ENCODE data around the gene GPR12. TPM values are rescaled to one million over a fixed set of nuclear protein-coding genes. Genes with fewer than 3 reads are reported as not detected.

The GPR12 gene
- total and polyA plus RNA-seq, 2 of the 4 experiments (the other 2 are of a cell fraction), result not detected

- H3K23ac ChIP-seq (ENCODE audit: low read depth, low read length), result no peak overlapping the region
- no peak overlapping the region for H3K4me3 ChIP-seq (ENCODE audit: insufficient read depth, low read depth, low read length)
- H4K20me1 ChIP-seq (ENCODE audit: insufficient read depth, low read length), result no peaks in the 10 kb centered on the region
- no peaks in the 10 kb centered on the region for H3K79me1 ChIP-seq (ENCODE audit: low read depth in 1 of 2, low read length in 2 of 2)
- no peak overlapping the region for H3K56ac ChIP-seq (ENCODE audit: extremely low read depth, insufficient read depth, low read length)
- BruUV-seq (replicated peaks), result no TSS peak
- WGBS, 2 experiments (ENCODE audit: extremely low coverage in 2 of 2, insufficient read length in 1 of 2), result 20% methylated on average over 1 of the region's 4 CpGs; no CpG with 5 or more reads in 1 of the 2 experiments
- no peak overlapping the region for H3K27ac ChIP-seq (ENCODE audit: insufficient read depth, low read length)
- TF ChIP-seq ELK1 (IDR thresholded peaks at IDR 0.05; ENCODE audit: borderline replicate concordance, low read depth, low read length), result no peak
- no peak for TF ChIP-seq BHLHE40 (IDR thresholded peaks at IDR 0.05; ENCODE audit: low read depth, low read length)
- TF ChIP-seq CEBPB (IDR thresholded peaks at IDR 0.05; ENCODE audit: low read depth, low read length), result no peak
- no peak for TF ChIP-seq FOS (IDR thresholded peaks at IDR 0.05; ENCODE audit: low read depth, low read length)
- no peak for TF ChIP-seq MXI1 (IDR thresholded peaks at IDR 0.05; ENCODE audit: borderline replicate concordance, low read depth, low read length)
- TF ChIP-seq CTCF (conservative IDR thresholded peaks at IDR 0.05; ENCODE audit: low read depth, low read length), result no peak
- TF ChIP-seq RAD21 (IDR thresholded peaks at IDR 0.05; ENCODE audit: low read length), result no peak
- no peak for TF ChIP-seq CHD1 (IDR thresholded peaks at IDR 0.05; ENCODE audit: low read depth, low read length)
- no peak for TF ChIP-seq MAFK (IDR thresholded peaks at IDR 0.05; ENCODE audit: low read depth, low read length)
- no peak for TF ChIP-seq POLR2A (IDR thresholded peaks at IDR 0.05; ENCODE audit: low read depth, low read length)
- no peak for TF ChIP-seq SMC3 (IDR thresholded peaks at IDR 0.05; ENCODE audit: low read depth, low read length)
- no peak for TF ChIP-seq NFE2L2 (IDR thresholded peaks at IDR 0.05; ENCODE audit: low read depth, low read length)
- 0 out of 2 replicates have a peak, but pooled peaks cover 2% of the 10 kb centered on the region for H3K4me1 ChIP-seq (ENCODE audit: control insufficient read depth, insufficient read depth, low read length)
- no peak overlapping the region for H3K18ac ChIP-seq (ENCODE audit: low read depth, low read length)
- no peaks in the 10 kb centered on the region for H3K36me3 ChIP-seq (ENCODE audit: control insufficient read depth, insufficient read depth, low read length)
- ChIA-PET POLR2A (ENCODE audit: unreplicated experiment) (no interaction called here), CTCF (no interaction called here)
- H2AFZ ChIP-seq (replicated peaks; ENCODE audit: low read length, poor library complexity), result no peak overlapping the region
- no peak overlapping the region for H2BK120ac ChIP-seq (ENCODE audit: low read depth, low read length)
- no peaks in the 10 kb centered on the region for H3K9me3 ChIP-seq (ENCODE audit: control insufficient read depth, insufficient read depth, low read length)
- no peak overlapping the region for H2BK20ac ChIP-seq (ENCODE audit: low read depth, low read length)
- no peak overlapping the region for H2BK5ac ChIP-seq (ENCODE audit: low read depth, low read length, poor library complexity, severe bottlenecking)
- H3K4me2 ChIP-seq (ENCODE audit: low read depth, low read length), result no peak overlapping the region
- in situ Hi-C loops (cut with MboI; ENCODE audit: low sequenced_read_pairs), result no loop called here
- H4K91ac ChIP-seq (ENCODE audit: insufficient read depth, low read depth, low read length), result no peak overlapping the region
- H2BK15ac ChIP-seq (ENCODE audit: low read depth, low read length), result no peak overlapping the region
- no peak overlapping the region for H3K9ac ChIP-seq (ENCODE audit: low read depth, low read length)
- H3K4ac ChIP-seq (ENCODE audit: low read depth, low read length), result no peak overlapping the region
- no peak overlapping the region for H2AK9ac ChIP-seq (replicated peaks; ENCODE audit: low read depth, low read length, poor library complexity)
- no peak overlapping the region for H4K5ac ChIP-seq (ENCODE audit: low read depth, low read length)
- intact Hi-C loops (cut with micrococcal nuclease), result no loop called here
- no peak overlapping the region for H3K14ac ChIP-seq (replicated peaks; ENCODE audit: low read depth, low read length)
- peaks cover 43% of the 10 kb centered on the region for H3K27me3 ChIP-seq (ENCODE audit: control insufficient read depth, insufficient read depth, low read length)
- dilution Hi-C loops (cut with HindIII; ENCODE audit: low sequenced_read_pairs, unreplicated experiment), result no loop called here
- no peak overlapping the region for H4K8ac ChIP-seq (ENCODE audit: low read depth in 2 of 2, low read length in 2 of 2)
- peaks cover 2% of the 10 kb centered on the region; the same call in 1 of the 2 replicates for H3K9me1 ChIP-seq (ENCODE audit: insufficient read depth, low read length)
- no peak for ATAC-seq (ENCODE audit: low read depth)
- DNase-seq, result no peak
- H2AK5ac ChIP-seq (ENCODE audit: low read depth, low read length), result no peak overlapping the region
These were observed 2.3 kb upstream of the GPR12 start for GRCh38 chr13:26762745-26763345.

Measured in IMR-90 (cell line).